NCI-H345 treated with DMSO at 0.1 percent for 48 hours (cell line): Measurements from ENCODE around the gene ZNF445.
"Not testable (repeated sequence)": the region's sequence is repeated elsewhere in the genome, so short reads cannot be mapped to it uniquely, and the experiment has no call there.

ENCODE experiments used
- DNase-seq: peaks from one replicate; lab custom pipeline; 2025; ENCODE audit not compliant: unreplicated experiment; lab: John Stamatoyannopoulos, UW

The ZNF445 gene

GRCh38 chr3:44402548-44402947 is 74.9 kb downstream of the ZNF445 start:
- no peak for DNase-seq

- no peak for DNase-seq
These were observed 76.7 kb downstream of the ZNF445 start for GRCh38 chr3:44400771-44401170.

- no peak for DNase-seq
These were observed 78.6 kb downstream of the ZNF445 start for GRCh38 chr3:44398853-44399252.

DNA sequence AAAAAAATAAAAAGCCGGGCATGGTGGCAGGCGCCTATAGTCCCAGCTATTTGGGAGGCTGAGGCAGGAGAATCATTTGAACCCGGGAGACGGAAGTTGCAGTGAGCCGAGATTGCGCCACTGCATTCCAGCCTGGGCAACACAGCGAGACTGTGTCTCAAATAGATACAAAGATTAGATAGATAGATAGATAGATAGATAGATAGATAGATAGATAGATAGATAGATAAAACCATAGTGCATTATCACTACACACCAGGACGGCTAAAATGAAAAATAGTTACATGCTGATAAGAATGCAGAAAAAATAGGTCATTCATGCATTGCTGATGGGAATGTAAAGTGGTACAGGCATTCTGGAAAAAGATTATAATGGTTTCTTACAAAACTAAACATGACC is 79.2 kb downstream of the ZNF445 start:
- DNase-seq, result not testable (repeated sequence)

- peak; percentile 60 for DNase-seq
These were observed 81.0 kb downstream of the ZNF445 start for GRCh38 chr3:44396200-44397171.

- no peak for DNase-seq
These were observed 81.8 kb downstream of the ZNF445 start for GRCh38 chr3:44395714-44396113.

GRCh38 chr3:44392489-44392888 is 85.0 kb downstream of the ZNF445 start:
- DNase-seq, result no peak

- no peak for DNase-seq
These were observed 90.1 kb downstream of the ZNF445 start for GRCh38 chr3:44387404-44387803.
